Activated CD8-positive, alpha-beta memory T cell treated with anti-CD3 and anti-CD28 coated beads, Interleukin-2, amount 10 ng/mL, durations not matched to agents 7 days and 5 days (primary cell): Measurements from ENCODE around the gene AFAP1L1. TPM values are rescaled to one million over a fixed set of nuclear protein-coding genes. Genes with fewer than 3 reads are reported as not detected.

Source experiments
- ATAC-seq: fragments of 150-1000 bp; cut with Tn5 transposase; one replicate; pipeline ENCODE4 v1.10.0; 2021; ENCODE audit warnings: moderate library complexity
- CTCF ChIA-PET: fragments of 350-600 bp; sonication (Branson Sonifier 250); formaldehyde crosslinking; loops from one replicate; lab custom pipeline; 2021; ENCODE audit warnings: antibody characterized with exemption; lab: Charles Lee
- DNase-seq: peaks from one replicate; pipeline ENCODE4 v3.0.0-alpha.2; 2020
- H3K27ac Mint-ChIP-seq: one replicate; pipeline ENCODE4 v1.8.0; 2021; ENCODE audit warnings: mild to moderate bottlenecking, mixed read lengths
- H3K27me3 Mint-ChIP-seq: one replicate; pipeline ENCODE4 v1.8.0; 2021; ENCODE audit warnings: mixed read lengths
- H3K36me3 Mint-ChIP-seq: one replicate; pipeline ENCODE4 v1.8.0; 2021; ENCODE audit warnings: mild to moderate bottlenecking, mixed read lengths
- H3K4me1 Mint-ChIP-seq: one replicate; pipeline ENCODE4 v1.8.0; 2021; ENCODE audit warnings: mixed read lengths
- H3K4me3 Mint-ChIP-seq: one replicate; pipeline ENCODE4 v1.8.0; 2021; ENCODE audit warnings: mild to moderate bottlenecking, moderate library complexity, mixed read lengths
- H3K9me3 Mint-ChIP-seq: one replicate; pipeline ENCODE4 v1.8.0; 2022; ENCODE audit warnings: low read depth, mixed read lengths
- total RNA-seq, 2 experiments: library from RNA; stranded (reverse); gene quantifications; one replicate each; pipeline ENCODE4 v1.2.3, GENCODE V29; 2021

Gene AFAP1L1
- total RNA-seq, 2 experiments from 2014 or later = not detected

GRCh38 chr5:149356391-149356790, 84.7 kb downstream of the AFAP1L1 start:
- H3K27me3 Mint-ChIP-seq = no peaks in the 10 kb centered on the region
- peak overlapping the region; percentile 69 for H3K27ac Mint-ChIP-seq
- DNase-seq (no peak), ATAC-seq (no peak)
- peaks cover 83% of the 10 kb centered on the region for H3K4me1 Mint-ChIP-seq
- peak overlapping the region; percentile 24 for H3K4me3 Mint-ChIP-seq
- peaks cover 39% of the 10 kb centered on the region for H3K36me3 Mint-ChIP-seq
- no peaks in the 10 kb centered on the region for H3K9me3 Mint-ChIP-seq
- CTCF ChIA-PET = interaction anchor here (0.8 to 5.0 kb wide), 5 partner anchors 11 to 208 kb away, joined by 3 to 57 read pairs (median 20); partner anchors contain the start of gene GRPEL2

GRCh38 chr5:149357370-149358293, 86.0 kb downstream of the AFAP1L1 start, which contains the start of gene PCYOX1L:
Gene PCYOX1L, plus strand, starts transcription at chr5:149358046. Its CDS starts 23 bp downstream, at chr5:149358069.
- Mint-ChIP-seq H3K4me1 (peaks cover 72% of the 10 kb centered on the region), H3K36me3 (peaks cover 27% of the 10 kb centered on the region), H3K27ac (peak within 1 kb of the TSS; percentile 91), H3K9me3 (no peaks in the 10 kb centered on the region), H3K4me3 (peak within 1 kb of the TSS; percentile 99), H3K27me3 (no peaks in the 10 kb centered on the region)
- peak; percentile 99 for ATAC-seq
- DNase-seq = peak; percentile 97
- CTCF ChIA-PET = interaction anchor here (0.7 to 5.0 kb wide), 11 partner anchors 8 to 194 kb away, joined by 3 to 57 read pairs (median 4); partner anchors contain the start of genes CSNK1A1 and GRPEL2

- peak; percentile 27 for ATAC-seq
- Mint-ChIP-seq H3K4me3 (peak overlapping the region; percentile 99), H3K36me3 (peaks cover 28% of the 10 kb centered on the region), H3K4me1 (peaks cover 67% of the 10 kb centered on the region), H3K9me3 (no peaks in the 10 kb centered on the region), H3K27me3 (no peaks in the 10 kb centered on the region), H3K27ac (peak overlapping the region; percentile 91)
- peak; percentile 58 for DNase-seq
- CTCF ChIA-PET = interaction anchor here (0.9 to 5.0 kb wide), 8 partner anchors 9 to 193 kb away, joined by 3 to 57 read pairs (median 6); partner anchors contain the start of genes CSNK1A1 and GRPEL2
These were observed 86.6 kb downstream of the AFAP1L1 start for GRCh38 chr5:149358294-149358651.

- no peaks in the 10 kb centered on the region for H3K9me3 Mint-ChIP-seq
- peak overlapping the region; percentile 91 for H3K27ac Mint-ChIP-seq
- H3K36me3 Mint-ChIP-seq = peaks cover 24% of the 10 kb centered on the region
- no peak for ATAC-seq
- CTCF ChIA-PET = interaction anchor here (1.2 to 5.0 kb wide), 5 partner anchors 8 to 192 kb away, joined by 3 to 57 read pairs (median 20); partner anchors contain the start of genes CSNK1A1 and GRPEL2
- peak overlapping the region; percentile 99 for H3K4me3 Mint-ChIP-seq
- no peaks in the 10 kb centered on the region for H3K27me3 Mint-ChIP-seq
- peaks cover 62% of the 10 kb centered on the region for H3K4me1 Mint-ChIP-seq
- no peak for DNase-seq
These were observed 87.3 kb downstream of the AFAP1L1 start for GRCh38 chr5:149358868-149359495.

- peak overlapping the region; percentile 57 for H3K27ac Mint-ChIP-seq
- CTCF ChIA-PET = interaction anchor here (0.8 to 1.8 kb wide), 6 partner anchors 9 to 535 kb away, joined by 3 to 4 read pairs (median 4); no protein-coding TSS in a partner anchor
- peaks cover 51% of the 10 kb centered on the region for H3K4me1 Mint-ChIP-seq
These were observed 88.6 kb downstream of the AFAP1L1 start for GRCh38 chr5:149360272-149360671.

GRCh38 chr5:149362541-149362940, 90.9 kb downstream of the AFAP1L1 start:
- DNase-seq (no peak), ATAC-seq (no peak)
- H3K27me3 Mint-ChIP-seq = no peaks in the 10 kb centered on the region
- peaks cover 5% of the 10 kb centered on the region for H3K36me3 Mint-ChIP-seq
- H3K4me1 Mint-ChIP-seq = peaks cover 35% of the 10 kb centered on the region
- H3K9me3 Mint-ChIP-seq = no peaks in the 10 kb centered on the region
- CTCF ChIA-PET = interaction anchor here (1.5 kb wide), 1 partner anchor 9 kb away, joined by 5 read pairs; no protein-coding TSS in a partner anchor
- H3K27ac Mint-ChIP-seq = no peak overlapping the region
- H3K4me3 Mint-ChIP-seq = no peak overlapping the region

More at GRCh38 chr5:149360272-149360671, 88.6 kb downstream of the AFAP1L1 start:
- ATAC-seq (no peak), DNase-seq (no peak)
- Mint-ChIP-seq H3K36me3 (peaks cover 13% of the 10 kb centered on the region), H3K9me3 (no peaks in the 10 kb centered on the region), H3K4me3 (peak overlapping the region; percentile 5), H3K27me3 (no peaks in the 10 kb centered on the region)

- Mint-ChIP-seq H3K36me3 (peaks cover 9% of the 10 kb centered on the region), H3K27ac (no peak overlapping the region), H3K4me1 (peaks cover 33% of the 10 kb centered on the region), H3K9me3 (no peaks in the 10 kb centered on the region), H3K27me3 (no peaks in the 10 kb centered on the region), H3K4me3 (no peak overlapping the region)
- ATAC-seq (no peak), DNase-seq (no peak)
- CTCF ChIA-PET = interaction anchor here (1.5 kb wide), 1 partner anchor 8 kb away, joined by 5 read pairs; no protein-coding TSS in a partner anchor
These were observed 91.7 kb downstream of the AFAP1L1 start for GRCh38 chr5:149363358-149363757.

- H3K4me1 Mint-ChIP-seq = peaks cover 27% of the 10 kb centered on the region
- peaks cover 10% of the 10 kb centered on the region for H3K36me3 Mint-ChIP-seq
- DNase-seq (no peak), ATAC-seq (no peak)
- no peaks in the 10 kb centered on the region for H3K9me3 Mint-ChIP-seq
- H3K27ac Mint-ChIP-seq = no peak overlapping the region
- no peak overlapping the region for H3K4me3 Mint-ChIP-seq
- CTCF ChIA-PET = interaction anchor here (1.1 to 9.8 kb wide), 2 partner anchors 21 to 50 kb away, joined by 3 to 107 read pairs; partner anchors contain the start of gene GRPEL2
- H3K27me3 Mint-ChIP-seq = no peaks in the 10 kb centered on the region
These were observed 92.3 kb downstream of the AFAP1L1 start for GRCh38 chr5:149363936-149364335.

- Mint-ChIP-seq H3K4me3 (no peak overlapping the region), H3K27me3 (no peaks in the 10 kb centered on the region), H3K36me3 (peaks cover 10% of the 10 kb centered on the region), H3K9me3 (no peaks in the 10 kb centered on the region), H3K27ac (no peak overlapping the region), H3K4me1 (peaks cover 19% of the 10 kb centered on the region)
- CTCF ChIA-PET = interaction anchor here (1.1 to 9.8 kb wide), 4 partner anchors 8 to 51 kb away, joined by 3 to 107 read pairs (median 30); partner anchors contain the start of genes GRPEL2 and PCYOX1L
- ATAC-seq (no peak), DNase-seq (no peak)
These were observed 93.1 kb downstream of the AFAP1L1 start for GRCh38 chr5:149364719-149365118.

- no peak overlapping the region for H3K27ac Mint-ChIP-seq
- H3K36me3 Mint-ChIP-seq = peaks cover 9% of the 10 kb centered on the region
- no peaks in the 10 kb centered on the region for H3K27me3 Mint-ChIP-seq
- peaks cover 12% of the 10 kb centered on the region for H3K4me1 Mint-ChIP-seq
- DNase-seq (no peak), ATAC-seq (no peak)
- H3K9me3 Mint-ChIP-seq = no peaks in the 10 kb centered on the region
- no peak overlapping the region for H3K4me3 Mint-ChIP-seq
- CTCF ChIA-PET = interaction anchor here (1.1 to 9.8 kb wide), 6 partner anchors 9 to 55 kb away, joined by 3 to 245 read pairs (median 30); partner anchors contain the start of genes GRPEL2 and PCYOX1L
These were observed 93.8 kb downstream of the AFAP1L1 start for GRCh38 chr5:149365418-149365817.

- H3K27ac Mint-ChIP-seq = no peak overlapping the region
These were observed 94.6 kb downstream of the AFAP1L1 start for GRCh38 chr5:149366169-149366729.

GRCh38 chr5:149367249-149367971, 95.8 kb downstream of the AFAP1L1 start:
- Mint-ChIP-seq H3K27me3 (no peaks in the 10 kb centered on the region), H3K27ac (no peak overlapping the region), H3K4me3 (no peak overlapping the region), H3K9me3 (no peaks in the 10 kb centered on the region), H3K36me3 (peaks cover 9% of the 10 kb centered on the region), H3K4me1 (peaks cover 6% of the 10 kb centered on the region)
- CTCF ChIA-PET = interaction anchor here (0.6 to 9.8 kb wide), 26 partner anchors 9 to 183 kb away, joined by 3 to 245 read pairs (median 4); partner anchors contain the start of genes CSNK1A1, GRPEL2 and PCYOX1L
- DNase-seq (peak; percentile 66), ATAC-seq (peak; percentile 72)

More at GRCh38 chr5:149366169-149366729, 94.6 kb downstream of the AFAP1L1 start:
- Mint-ChIP-seq H3K36me3 (peaks cover 9% of the 10 kb centered on the region), H3K27me3 (no peaks in the 10 kb centered on the region), H3K4me1 (peaks cover 6% of the 10 kb centered on the region), H3K4me3 (no peak overlapping the region), H3K9me3 (no peaks in the 10 kb centered on the region)
- ATAC-seq (no peak), DNase-seq (no peak)
- CTCF ChIA-PET = interaction anchor here (1.1 to 9.8 kb wide), 12 partner anchors 10 to 185 kb away, joined by 3 to 245 read pairs (median 10); partner anchors contain the start of genes CSNK1A1, GRPEL2 and PCYOX1L
